ENCODE data around the gene C12orf43.

GRCh38 chr12:120989687-120990086 lies 26.6 kb downstream of the C12orf43 start:
- TF ChIP-seq, protein P1, sequence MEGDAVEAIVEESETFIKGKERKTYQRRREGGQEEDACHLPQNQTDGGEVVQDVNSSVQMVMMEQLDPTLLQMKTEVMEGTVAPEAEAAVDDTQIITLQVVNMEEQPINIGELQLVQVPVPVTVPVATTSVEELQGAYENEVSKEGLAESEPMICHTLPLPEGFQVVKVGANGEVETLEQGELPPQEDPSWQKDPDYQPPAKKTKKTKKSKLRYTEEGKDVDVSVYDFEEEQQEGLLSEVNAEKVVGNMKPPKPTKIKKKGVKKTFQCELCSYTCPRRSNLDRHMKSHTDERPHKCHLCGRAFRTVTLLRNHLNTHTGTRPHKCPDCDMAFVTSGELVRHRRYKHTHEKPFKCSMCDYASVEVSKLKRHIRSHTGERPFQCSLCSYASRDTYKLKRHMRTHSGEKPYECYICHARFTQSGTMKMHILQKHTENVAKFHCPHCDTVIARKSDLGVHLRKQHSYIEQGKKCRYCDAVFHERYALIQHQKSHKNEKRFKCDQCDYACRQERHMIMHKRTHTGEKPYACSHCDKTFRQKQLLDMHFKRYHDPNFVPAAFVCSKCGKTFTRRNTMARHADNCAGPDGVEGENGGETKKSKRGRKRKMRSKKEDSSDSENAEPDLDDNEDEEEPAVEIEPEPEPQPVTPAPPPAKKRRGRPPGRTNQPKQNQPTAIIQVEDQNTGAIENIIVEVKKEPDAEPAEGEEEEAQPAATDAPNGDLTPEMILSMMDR (IDR thresholded peaks at IDR 0.05): no peak
- TF ChIP-seq EZH2phosphoT487 (IDR thresholded peaks at IDR 0.05): no peak
- TF ChIP-seq EZH2 (IDR thresholded peaks at IDR 0.05): no peak
